ELF-1 (cell line): Measurements from ENCODE around the gene IQSEC3.
"Not testable (repeated sequence)": the region's sequence is repeated elsewhere in the genome, so short reads cannot be mapped to it uniquely, and the experiment has no call there.

ENCODE experiments used
- DNase-seq: peaks from one replicate; pipeline ENCODE4 v3.0.0-alpha.2; 2016; ENCODE audit warnings: low read depth, low spot score

The IQSEC3 gene

DNA sequence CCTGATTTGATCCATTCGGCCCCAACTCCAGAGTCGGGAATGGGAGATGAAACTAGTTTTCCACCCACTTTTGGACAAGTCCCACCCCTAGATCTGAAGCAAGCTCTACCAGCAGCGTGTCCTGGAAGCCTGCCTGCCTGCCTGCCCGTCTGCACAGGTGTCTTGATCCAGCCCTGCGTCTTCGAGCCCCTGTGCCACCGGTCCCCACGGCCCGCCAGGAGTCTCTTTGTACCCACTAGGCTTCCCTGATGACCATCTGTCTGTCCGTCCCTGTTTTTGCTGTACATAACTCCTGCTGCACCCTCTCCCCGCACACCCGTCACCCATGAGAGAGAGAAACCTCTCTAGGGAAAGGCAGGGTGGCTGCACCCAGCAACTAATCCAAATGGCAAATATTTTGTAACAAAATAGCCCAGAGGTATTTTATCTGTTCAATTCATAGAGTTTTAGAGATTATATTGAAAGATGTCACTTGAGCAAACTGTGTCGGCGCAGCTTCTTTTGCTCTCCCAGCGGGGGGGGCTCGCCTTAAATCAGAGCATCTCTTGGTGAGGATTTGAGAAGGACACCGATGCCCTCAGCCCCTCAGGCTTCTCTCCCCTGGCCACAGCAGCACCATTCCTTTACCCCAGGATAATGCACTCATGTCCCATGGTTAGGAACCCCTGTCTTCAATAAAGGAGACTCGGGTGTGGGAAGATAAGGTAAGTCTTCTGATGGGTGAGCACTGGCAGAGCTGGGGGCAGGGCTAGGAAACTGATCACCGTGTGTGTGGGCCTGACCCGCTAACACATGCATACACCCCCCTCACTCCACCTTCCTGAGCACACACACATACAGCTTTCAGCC, 111.6 kb downstream of the IQSEC3 start:
- DNase-seq = no peak

DNA sequence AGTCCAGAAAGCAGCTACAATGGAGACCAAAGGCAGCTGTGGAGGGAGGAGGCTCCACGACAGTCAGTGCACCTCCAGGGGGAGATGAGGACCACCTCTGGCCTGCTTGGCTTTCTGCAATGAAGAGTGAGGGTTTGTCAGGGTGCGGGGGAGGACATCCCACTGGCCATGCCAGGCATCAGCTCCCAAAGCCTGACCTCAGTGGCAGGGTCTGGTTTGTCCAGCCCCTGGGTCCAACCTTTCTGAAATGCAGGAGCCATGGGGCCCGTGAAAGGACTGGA, 112.2 kb downstream of the IQSEC3 start:
- DNase-seq = no peak

DNA sequence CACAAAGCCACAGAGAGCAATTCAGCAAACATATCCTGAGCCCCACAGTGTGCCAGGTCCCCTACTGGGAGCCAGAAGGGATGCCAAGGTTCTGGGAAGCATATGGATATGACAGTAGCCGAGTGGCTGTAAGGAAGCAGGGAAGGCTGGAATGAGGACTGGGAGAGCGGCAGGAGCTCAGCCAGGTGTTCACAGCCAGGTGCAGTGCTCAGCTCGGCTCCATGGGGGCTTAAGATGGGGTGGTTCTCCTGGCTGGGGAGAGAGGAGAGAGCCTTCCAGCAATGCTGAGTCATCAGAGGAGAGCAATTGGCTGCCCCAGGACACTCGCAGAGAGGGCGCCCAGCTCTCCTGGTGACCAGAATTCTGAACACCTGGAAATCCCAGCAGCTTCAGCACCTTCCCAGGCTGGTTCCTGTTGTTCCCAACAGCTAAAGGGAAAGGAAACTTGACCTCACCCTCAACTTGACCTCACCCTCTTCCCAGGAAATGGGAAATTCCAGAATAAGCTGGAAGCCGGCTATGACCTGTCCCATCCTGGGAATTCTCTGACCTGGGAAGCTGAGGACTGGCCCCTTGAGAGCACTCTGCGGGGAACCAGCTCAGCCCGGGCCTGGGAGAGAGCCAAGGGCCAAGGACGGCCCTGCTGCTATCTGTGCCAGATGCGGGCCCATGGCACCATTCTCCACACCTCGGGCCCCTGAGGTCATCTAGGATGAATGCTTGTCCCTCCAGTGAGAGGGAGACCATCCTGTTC, 112.7 kb downstream of the IQSEC3 start:
- DNase-seq = no peak

DNA sequence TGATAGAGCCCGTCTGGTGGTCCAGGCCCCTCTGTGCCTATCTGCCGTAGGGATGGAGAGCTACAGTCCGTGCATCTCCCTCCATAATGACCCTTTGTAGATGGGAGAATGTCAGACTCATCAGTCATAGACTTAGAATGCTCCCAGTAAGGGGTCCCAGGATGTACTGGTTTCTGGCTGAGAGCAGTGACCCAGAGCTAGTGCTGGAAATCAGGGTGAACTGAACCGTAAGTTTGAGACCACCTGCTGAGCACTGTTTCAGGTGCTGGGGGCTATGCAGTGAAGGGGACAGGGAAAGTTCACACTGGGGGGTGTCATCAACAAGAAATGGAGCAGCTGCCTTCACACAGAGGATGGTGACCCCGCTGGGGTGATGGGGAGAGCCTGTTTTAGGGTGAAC, 113.3 kb downstream of the IQSEC3 start:
- no peak for DNase-seq

DNA sequence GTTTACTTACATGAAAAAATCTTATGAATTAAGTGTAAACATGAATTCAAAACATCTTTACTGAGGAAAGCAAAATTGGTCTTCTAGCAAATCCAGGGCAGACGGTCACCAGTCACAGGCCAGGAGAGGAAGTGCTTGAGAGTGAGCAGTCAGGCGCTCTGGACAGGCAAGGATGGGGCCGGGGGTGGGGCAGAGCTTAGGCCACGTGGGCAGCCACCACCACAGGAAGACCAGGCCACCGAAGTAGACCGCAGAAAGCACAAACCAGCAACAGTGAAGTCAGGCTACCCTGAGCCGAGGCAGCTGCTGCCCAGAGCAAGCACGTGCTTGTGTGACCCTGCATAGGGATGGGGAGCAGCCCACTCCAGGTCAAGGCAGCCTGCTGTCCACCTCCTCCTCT, 113.9 kb downstream of the IQSEC3 start:
- no peak for DNase-seq

DNA sequence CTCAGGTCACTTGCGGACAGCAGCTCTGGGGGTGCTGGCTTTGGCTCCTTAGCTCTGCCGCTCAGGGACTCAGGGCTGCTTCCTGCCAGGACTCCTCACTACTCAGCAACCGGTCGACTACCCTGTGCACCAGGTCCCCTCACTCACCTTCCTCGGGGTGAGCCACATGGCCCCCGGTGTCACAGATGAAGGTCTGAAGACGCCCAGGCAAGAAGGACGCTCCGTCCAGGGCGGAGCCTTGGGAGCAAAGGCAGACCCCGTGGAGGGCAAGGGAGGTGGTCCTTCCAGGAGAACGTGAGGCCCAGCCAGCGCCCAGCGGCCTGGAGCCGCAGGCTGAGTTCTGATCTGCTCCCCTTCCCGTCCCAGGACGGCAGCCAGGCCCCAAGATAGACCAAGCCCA, 115.4 kb downstream of the IQSEC3 start:
- no peak for DNase-seq

DNA sequence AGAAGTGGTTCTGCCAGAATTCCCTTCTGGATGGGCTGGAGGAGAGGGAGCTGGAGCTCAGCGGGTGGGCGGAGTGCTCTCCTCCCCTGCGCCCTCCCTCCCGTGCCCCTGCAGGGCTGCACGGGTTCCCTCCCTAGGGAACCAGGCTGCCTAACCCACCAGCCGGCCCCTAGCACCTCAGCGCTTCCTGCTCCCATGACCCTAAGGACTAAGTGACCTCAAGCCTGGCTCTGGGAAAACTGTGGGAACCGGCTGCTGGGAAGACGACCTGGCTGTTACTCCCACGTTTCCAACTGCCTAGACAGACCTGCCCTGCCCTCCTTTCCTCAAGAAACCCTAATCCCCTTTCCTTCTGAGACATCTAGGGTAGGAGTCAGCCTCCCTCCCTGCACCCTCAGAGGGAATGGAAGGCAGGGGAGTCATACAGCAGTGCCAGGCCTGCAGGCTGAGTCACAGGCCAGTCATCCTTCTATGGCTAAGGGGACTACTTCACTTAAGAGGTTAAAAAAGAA, 115.9 kb downstream of the IQSEC3 start:
- DNase-seq = no peak

DNA sequence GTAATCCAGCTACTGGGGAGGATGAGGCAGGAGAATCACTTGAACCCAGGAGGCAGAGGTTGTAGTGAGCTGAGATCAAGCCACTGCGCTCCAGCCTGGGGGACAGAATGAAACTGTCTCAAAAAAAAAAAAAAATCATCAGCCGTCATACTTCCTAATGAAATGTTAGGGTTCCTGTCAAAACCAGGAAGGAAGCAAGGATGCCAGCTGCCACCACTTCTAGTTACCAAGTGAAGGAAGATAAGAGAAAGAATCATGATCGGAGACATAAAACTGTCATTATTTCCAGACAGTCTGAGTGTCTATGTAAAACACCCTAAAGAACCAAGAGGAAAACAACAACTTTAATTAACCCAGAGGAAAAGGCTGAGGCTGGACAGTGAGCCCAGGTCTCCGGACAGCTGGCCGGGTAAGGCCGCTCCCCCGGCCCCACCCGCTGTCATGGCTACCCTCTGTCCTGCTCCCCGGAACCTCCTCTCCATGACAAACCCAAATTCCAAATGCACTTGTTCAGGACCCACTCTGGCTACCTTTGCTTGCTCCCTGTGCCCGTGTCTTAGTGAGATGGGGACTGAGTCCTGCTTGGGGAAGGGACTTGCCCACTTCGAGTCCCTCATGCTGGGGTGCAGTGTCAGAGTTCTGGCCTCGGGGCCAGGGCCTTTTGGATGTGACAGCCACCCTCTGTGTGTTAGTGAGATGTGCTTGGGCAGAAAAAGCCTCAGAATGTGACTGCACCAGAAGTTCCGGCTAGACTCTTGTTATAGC, 118.4 kb downstream of the IQSEC3 start:
- no peak for DNase-seq

DNA sequence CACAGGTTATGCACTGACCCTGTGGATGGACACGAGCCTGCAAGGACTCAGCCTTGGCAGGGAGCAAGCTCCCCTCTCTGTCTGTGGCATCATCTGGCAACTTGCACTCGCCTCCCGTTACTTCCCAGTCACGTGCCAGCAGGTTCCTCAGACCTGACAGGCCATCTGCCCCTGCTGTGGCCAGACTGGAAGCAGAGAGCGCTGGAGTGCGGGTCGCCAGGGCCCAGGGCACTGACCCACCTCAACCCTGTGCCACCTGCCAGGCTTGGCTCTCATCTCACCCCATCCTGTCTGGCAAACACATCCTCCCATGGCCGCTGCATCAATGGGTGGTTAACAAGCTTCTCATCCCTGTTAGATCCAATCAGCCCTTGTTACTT, 119.0 kb downstream of the IQSEC3 start:
- DNase-seq = no peak

DNA sequence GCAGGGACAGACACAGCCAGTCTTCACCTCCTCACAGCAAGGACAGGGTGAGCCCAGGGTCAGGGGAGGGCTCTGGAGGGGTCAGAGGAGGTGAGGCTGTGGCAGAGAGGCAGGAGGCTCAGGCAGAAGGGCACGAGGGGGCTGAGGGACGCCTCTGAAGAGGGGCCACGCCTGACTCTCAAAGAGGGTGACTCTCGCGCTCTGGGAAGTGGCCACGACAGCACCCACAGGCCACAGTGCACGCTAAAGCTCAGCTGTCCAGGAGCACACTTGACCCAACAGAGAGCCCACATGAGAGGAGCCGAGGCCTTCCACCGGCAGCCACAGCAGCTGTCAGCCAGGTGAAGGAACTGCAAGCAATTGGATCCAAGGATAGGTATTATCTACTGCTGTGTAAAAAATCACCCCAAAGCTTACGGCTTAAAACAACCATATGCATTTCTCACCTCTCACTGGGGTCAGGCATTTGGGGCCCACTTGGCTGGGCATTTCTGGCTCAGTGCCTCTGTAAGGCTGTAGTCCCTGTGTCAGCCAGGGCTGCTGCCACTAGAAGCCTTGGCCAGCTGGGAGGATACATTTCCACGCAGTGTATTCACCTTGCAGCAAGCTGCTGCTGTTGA, 119.5 kb downstream of the IQSEC3 start:
- DNase-seq = no peak

DNA sequence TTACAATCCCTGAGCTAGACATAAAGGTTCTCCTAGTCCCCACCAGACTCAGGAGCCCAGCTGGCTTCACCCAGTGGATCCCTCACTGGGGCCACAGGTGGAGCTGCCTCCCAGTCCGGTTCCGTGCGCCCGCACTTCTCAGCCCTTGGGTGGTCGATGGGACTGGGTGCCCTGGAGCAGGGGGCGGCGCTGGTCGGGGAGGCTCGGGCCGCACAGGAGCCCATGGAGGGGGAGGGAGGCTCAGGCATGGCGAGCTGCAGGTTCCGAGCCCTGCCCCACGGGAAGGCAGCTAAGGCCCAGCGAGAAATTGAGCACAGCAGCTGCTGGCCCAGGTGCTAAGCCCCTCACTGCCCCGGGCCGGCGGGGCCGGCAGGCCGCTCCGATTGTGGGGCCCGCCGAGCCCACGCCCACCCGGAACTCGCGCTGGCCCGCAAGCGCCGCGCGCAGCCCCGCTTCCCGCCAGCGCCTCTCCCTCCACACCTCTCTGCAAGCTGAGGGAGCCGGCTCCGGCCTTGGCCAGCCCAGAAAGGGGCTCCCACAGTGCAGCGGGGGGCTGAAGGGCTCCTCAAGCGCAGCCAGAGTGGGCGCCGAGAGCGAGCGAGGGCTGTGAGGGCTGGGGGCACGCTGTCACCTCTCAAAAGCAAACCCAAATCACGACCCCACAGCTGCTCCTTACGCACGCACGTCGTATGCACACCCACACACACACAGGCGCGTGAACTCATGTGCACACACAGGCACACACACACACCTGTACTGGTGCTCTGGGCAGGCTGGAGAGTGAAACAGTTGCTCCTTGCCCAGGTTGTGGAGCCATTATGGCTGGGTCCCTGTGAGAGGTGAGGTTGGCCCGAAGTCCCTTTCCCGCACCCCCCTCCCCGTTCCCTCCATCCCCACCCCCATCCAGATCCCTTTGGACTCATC, 121.7 kb downstream of the IQSEC3 start:
- DNase-seq = not testable (repeated sequence)

DNA sequence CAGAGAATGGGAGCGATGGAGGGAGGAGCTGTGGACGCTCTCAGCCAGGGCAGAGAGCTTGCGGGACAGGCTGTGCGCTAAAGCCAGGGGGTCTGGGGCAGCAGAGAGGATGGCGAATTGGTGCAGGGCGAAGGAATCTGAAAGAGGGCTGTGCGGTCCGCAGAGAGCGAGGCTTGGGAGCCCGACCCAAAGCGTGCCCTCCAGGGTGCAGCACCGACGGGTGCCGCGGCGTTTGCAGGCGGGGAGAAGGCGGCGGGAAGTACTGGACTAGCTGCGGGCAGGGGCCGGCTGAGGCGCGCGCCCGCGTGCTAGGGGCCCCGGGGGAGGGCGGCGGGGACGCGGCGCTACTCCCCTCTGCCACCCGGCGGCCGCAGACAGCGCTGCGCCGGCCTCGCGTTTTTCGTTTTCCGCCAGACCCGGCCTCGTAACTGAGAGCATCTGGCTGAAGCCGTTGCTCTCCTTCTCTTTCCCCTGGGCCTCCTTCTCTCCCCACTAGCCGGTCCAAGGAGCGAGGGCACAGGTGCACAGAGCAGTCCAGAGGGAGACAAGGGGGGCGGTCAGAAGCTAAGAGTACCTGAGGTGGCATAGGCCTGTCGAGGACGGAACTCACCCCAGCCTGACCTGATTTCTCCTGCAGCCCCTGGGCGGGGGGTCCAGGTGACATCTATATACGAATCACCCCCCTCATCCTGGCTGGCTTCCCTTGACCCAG, 122.5 kb downstream of the IQSEC3 start:
- peak; percentile 74 for DNase-seq

DNA sequence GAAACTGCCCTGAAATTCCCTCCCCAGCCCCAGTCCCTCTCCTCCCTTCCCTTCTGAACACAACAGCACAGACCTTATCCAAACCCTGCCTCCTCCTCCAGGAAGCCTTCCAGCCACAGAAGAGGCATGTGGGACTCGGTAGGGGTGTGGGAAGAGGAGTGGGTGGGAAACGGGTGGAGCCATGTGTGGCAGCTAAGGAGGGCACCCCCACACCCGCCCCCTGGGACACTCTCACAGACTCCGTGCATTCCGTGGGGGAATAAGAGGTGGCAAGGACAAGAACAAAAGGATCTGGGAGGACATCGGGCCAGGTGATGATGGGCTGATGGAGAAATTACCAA, 123.0 kb downstream of the IQSEC3 start:
- no peak for DNase-seq

DNA sequence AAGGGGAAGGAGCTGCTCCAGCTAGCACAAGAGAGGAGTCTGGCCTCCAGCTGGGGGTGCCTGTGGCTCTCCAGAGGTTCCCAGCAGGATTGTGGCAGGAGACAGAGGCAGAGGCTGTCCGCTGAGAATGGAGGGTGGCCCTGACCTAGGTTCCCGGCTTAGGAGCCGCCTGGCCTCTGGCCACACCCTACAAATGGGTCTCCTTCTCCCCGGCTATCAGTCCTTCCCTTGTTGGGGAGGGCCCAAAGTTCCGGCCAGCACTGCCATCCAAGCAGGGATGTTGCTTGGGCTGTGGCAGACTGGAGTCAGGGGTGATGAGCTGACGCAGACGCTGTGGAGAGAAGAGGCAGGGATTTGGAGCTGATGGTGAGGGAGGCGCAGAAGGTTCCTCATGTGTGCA, 124.3 kb downstream of the IQSEC3 start:
- no peak for DNase-seq

DNA sequence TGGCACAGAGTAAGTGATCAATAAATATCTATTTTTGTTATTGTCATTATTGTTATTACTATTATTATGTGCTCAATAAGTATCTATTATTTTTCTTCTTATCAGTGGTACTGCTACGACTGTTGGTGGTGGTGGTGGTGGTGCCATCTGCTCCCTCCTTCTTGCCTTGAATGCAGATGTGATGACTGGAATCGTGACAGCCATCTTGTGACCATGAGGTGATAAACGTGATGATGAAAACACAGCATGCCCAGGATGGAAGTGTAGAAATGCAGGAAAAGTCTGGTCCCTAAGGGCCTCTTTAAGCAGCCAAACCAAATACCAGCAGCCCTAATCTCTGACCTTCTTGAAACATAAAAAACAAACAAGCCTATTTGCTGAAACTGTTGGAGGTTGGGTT, 125.0 kb downstream of the IQSEC3 start:
- DNase-seq = no peak

DNA sequence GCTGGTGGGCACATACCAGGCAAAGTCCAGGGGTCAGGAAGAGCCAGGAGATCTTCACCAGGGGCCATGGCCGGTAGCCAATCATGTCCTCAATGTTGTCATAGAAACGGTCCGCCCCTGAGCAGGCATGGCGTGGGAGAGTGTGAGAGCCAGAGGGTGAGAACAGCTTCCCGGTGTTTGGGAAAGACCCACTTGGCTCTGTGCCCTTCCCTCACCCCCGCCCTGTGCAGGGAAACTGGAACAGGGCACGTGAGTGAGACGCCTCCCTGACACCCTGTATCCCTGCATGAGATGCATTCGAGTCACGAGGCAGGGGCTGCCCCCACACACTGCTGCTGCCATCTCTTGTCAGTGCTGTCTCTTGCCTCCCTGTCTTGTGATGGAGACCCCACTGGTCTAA, 126.7 kb downstream of the IQSEC3 start:
- DNase-seq = no peak

DNA sequence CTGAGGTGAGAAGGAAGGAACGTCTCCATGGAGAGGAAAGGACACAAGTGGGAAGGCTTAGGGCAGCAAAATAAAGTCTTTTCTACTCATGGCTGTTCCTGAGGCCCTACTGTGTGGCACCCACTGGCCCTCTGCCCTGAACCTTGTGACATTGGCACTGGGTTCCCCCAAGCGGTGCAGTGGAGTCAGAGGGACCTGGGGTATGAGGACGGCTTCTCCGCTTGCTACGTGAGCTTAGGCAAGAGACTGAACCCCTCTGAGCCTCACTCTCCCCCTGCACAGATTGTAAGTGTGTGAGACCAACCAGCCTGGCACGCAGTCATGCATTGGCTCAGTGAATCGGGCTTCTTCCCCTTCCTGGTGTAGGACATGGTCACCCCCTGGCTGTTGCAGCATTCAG, 127.7 kb downstream of the IQSEC3 start:
- no peak for DNase-seq

DNA sequence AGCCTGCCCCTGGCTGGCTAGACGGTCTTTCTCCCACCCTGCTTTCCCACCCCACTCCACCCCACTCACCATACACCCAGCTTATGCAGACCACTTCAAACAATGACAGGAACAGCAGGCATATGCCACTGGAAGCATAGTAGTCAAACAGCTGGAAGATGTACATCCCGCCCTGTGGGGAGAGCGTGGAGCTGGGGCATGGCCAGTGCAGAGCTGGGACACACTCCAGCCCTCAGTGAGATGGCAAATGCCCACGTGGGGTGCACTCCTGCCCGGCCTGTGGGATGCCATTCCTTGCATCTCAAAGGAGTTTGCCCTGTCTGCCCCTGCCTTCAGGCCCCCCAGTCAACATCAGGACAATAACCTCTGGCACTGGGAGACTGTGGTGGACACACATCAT, 128.6 kb downstream of the IQSEC3 start:
- no peak for DNase-seq

DNA sequence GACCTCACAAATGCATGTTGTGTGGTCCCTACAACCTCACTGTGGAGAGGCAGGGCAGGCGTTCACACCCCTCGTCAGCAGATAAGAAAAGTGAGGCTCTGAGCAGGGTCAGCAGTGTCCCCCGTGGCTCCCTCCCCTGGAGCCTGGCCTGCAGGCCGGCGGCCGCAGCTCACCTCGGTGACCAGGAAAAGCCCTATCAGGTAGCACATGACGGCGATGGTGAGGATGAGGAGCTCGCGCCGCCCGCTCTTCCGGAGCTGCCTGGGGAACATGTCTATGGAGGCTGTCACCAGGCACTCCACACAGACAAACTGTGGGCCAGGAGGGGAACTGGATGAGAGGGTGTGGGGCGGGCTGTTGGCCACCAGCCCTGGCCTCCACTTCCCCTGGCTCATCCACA, 129.4 kb downstream of the IQSEC3 start:
- no peak for DNase-seq

DNA sequence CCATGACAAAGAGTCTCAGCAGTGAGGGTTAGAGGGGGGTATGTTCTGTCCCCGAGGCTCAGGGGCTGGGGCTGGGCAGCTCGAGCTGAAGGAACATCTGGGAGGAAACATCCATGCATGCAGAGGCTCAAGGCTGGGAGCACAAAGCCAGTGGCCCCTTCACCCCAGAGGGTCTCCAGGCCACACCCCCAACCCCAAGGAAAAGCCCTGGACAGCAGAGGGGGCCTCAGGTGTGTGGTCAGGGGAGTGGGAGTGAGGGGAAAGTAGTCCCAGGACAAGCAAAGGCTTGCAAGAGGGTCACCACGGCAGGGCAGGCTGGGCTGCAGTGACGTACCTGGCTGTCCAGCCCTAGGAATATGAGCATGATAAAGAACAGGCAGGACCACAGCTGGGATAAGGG, 129.9 kb downstream of the IQSEC3 start:
- no peak for DNase-seq
